Cardiac muscle cell (in vitro differentiated cells and primary cell): ENCODE data around the gene RNF213. TPM values are rescaled to one million over a fixed set of nuclear protein-coding genes. Genes with fewer than 3 reads are reported as not detected.

Experiments used
- DNase-seq, 2 donors: peaks; one replicate each; pipeline versions ENCODE4 v3.0.0 to v3.0.0-alpha.2; 2010 to 2017; ENCODE audit warnings: low read depth in 1 of 2, low spot score in 1 of 2
- H3K27ac ChIP-seq: fragments of 200-600 bp; sonication (generic); 2 replicates; pipeline ENCODE4 v1.5.1; 2016
- H3K27me3 ChIP-seq: fragments of 200-600 bp; sonication (generic); 2 replicates; pipeline ENCODE4 v1.6.0; 2016; ENCODE audit warnings: control low read depth
- H3K36me3 ChIP-seq: fragments of 200-600 bp; sonication (generic); 2 replicates; pipeline ENCODE4 v1.5.1; 2016; ENCODE audit warnings: control low read depth
- H3K4me1 ChIP-seq: fragments of 200-600 bp; sonication (generic); 2 replicates; pipeline ENCODE4 v1.8.1; 2017; ENCODE audit warnings: low read depth, mild to moderate bottlenecking, mixed run types
- H3K4me3 ChIP-seq: fragments of 200-600 bp; sonication (generic); 2 replicates; pipeline ENCODE4 v1.5.1; 2016; ENCODE audit warnings: mild to moderate bottlenecking
- H3K9me3 ChIP-seq: fragments of 200-600 bp; sonication (generic); 2 replicates; pipeline ENCODE4 v1.5.1; 2017; ENCODE audit warnings: low read depth, mild to moderate bottlenecking, control low read depth
- CTCF ChIP-seq: IDR thresholded peaks from 2 replicates; pipeline ENCODE4 v1.5.1; 2012; ENCODE audit warnings: low read depth, mild to moderate bottlenecking, low read length
- polyA plus RNA-seq: library from polyadenylated mRNA; unstranded; fragments of >200 nt; fragmentation: Nextera tagmentation; extraction: Ambion mirVana; gene quantifications from 2 replicates; pipeline ENCODE4 v1.2.1, GENCODE V29; 2016
- total RNA-seq: library from RNA; depleted of rRNA; stranded (reverse); fragments of >200 nt; gene quantifications from 2 replicates; pipeline ENCODE4 v1.2.3, GENCODE V29; 2016

Gene RNF213
- total and polyA plus RNA-seq, 2 experiments from 2014 or later = 11.5 to 24.9 TPM

GRCh38 chr17:80382956-80383355 lies 122.3 kb downstream of the RNF213 start:
- H3K9me3 ChIP-seq = no peaks in the 10 kb centered on the region
- H3K4me1 ChIP-seq = no peaks in the 10 kb centered on the region
- H3K27ac ChIP-seq = no peak overlapping the region
- H3K27me3 ChIP-seq = no peaks in the 10 kb centered on the region
- TF ChIP-seq CTCF = no peak
- H3K4me3 ChIP-seq = no peak overlapping the region
- peaks cover 7% of the 10 kb centered on the region for H3K36me3 ChIP-seq
- no peak for DNase-seq

- no peak for TF ChIP-seq CTCF
- peaks cover 7% of the 10 kb centered on the region for H3K36me3 ChIP-seq
- H3K4me1 ChIP-seq = no peaks in the 10 kb centered on the region
- H3K27me3 ChIP-seq = no peaks in the 10 kb centered on the region
- no peak for DNase-seq
- H3K27ac ChIP-seq = no peak overlapping the region
- H3K4me3 ChIP-seq = no peak overlapping the region
- H3K9me3 ChIP-seq = no peaks in the 10 kb centered on the region
Observed at GRCh38 chr17:80384078-80384960, 123.7 kb downstream of the RNF213 start.

- TF ChIP-seq CTCF = no peak
- Histone ChIP-seq H3K9me3 (no peaks in the 10 kb centered on the region), H3K36me3 (peaks cover 11% of the 10 kb centered on the region), H3K4me1 (no peaks in the 10 kb centered on the region), H3K4me3 (no peak overlapping the region), H3K27me3 (no peaks in the 10 kb centered on the region), H3K27ac (no peak overlapping the region)
- no peak for DNase-seq
Observed at GRCh38 chr17:80385046-80385445, 124.4 kb downstream of the RNF213 start.

- peaks cover 11% of the 10 kb centered on the region for H3K36me3 ChIP-seq
- H3K27ac ChIP-seq = no peak overlapping the region
- no peak for TF ChIP-seq CTCF
- DNase-seq = no peak
- H3K4me1 ChIP-seq = no peaks in the 10 kb centered on the region
- no peak overlapping the region for H3K4me3 ChIP-seq
- no peaks in the 10 kb centered on the region for H3K9me3 ChIP-seq
- H3K27me3 ChIP-seq = no peaks in the 10 kb centered on the region
Observed at GRCh38 chr17:80386341-80386740, 125.7 kb downstream of the RNF213 start.

- Histone ChIP-seq H3K9me3 (no peaks in the 10 kb centered on the region), H3K36me3 (peaks cover 11% of the 10 kb centered on the region), H3K4me3 (no peak overlapping the region), H3K27me3 (no peaks in the 10 kb centered on the region), H3K27ac (no peak overlapping the region), H3K4me1 (no peaks in the 10 kb centered on the region)
- no peak for TF ChIP-seq CTCF
- DNase-seq = no peak
Observed at GRCh38 chr17:80387071-80387470, 126.4 kb downstream of the RNF213 start.
